NCI-H1694 (cell line): Measurements from ENCODE around the gene ASB18.

Experiments
- DNase-seq: peaks from one replicate; lab custom pipeline; 2025; lab: John Stamatoyannopoulos, UW

ASB18 gene

DNA sequence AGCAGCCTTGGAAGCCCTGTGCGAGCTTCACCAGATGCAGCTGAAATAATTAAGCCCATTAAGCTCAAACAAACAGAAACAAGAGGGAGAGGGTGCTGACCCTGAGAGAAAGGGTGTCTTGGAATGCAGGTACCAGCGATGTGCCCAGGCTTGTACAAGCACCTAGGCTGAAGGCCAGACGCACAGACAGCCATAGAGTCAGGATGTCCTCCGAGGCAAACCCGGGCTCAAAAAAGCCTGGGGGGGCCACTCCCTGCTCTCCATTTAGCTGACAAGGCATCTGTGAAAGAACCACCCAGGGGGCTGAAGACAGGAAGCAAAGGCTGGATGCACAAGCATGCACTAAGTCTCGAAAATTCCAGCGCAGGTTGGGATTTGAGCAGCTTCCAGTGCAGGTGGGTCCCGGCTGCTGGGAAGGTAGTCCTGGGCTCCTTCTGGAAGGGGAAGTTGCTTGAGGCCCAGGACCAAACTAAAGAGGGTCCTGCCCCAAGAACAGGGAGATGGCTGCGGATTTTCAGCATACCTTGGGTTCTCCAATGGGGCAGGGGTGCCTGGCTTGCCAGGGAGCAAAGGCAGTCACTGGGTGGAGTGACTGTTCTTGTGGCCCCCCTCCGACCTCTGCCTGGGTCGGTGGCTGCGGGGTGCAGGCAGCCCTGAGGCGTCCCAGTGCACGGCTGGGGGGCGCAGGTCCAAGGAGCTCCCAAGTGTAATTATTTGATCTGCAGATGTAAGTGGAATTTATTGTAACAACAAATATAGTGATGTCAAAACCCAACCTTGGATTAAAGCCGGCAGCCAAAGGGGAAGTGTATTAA, 102.0 kb downstream of the ASB18 start:
- DNase-seq = no peak

DNA sequence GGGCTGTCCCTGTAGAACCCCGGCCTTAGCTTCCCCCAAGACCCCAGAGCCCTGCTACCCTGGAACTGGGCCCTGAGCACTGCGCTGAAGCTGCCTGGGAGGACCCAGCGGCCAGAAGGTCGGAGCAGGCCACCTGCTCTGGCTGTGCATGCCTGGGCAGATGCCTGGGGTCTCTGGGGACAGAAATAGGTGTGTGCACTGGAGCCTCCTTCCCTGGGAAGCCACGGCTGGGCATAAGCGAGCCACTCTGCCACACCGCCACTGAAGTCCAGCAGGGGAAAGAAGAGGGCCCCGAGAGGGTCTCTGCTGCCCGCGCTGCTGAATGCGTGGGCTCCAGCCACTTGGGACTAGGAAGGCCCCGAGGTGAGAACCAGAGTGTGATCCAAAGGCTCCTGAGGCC, 102.7 kb downstream of the ASB18 start:
- DNase-seq = no peak

DNA sequence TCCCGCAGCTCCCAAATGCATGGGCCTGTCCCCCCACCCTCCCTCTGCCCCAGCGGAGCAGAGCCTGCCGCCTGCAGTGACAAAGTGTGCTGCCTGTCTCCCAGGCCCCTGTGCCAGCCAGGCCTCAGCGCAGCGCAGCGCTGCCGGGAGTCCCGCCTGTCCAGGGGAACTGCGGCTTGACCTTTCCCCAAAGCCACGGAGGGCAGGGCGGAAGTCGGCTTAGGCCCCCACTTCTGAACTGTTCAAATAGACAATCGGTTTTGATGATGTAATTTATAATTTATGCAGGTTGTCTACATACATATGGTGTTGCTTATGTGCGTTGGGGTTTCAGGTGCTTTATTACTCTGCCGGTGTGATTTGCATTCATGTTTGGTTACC, 103.1 kb downstream of the ASB18 start:
- no peak for DNase-seq

DNA sequence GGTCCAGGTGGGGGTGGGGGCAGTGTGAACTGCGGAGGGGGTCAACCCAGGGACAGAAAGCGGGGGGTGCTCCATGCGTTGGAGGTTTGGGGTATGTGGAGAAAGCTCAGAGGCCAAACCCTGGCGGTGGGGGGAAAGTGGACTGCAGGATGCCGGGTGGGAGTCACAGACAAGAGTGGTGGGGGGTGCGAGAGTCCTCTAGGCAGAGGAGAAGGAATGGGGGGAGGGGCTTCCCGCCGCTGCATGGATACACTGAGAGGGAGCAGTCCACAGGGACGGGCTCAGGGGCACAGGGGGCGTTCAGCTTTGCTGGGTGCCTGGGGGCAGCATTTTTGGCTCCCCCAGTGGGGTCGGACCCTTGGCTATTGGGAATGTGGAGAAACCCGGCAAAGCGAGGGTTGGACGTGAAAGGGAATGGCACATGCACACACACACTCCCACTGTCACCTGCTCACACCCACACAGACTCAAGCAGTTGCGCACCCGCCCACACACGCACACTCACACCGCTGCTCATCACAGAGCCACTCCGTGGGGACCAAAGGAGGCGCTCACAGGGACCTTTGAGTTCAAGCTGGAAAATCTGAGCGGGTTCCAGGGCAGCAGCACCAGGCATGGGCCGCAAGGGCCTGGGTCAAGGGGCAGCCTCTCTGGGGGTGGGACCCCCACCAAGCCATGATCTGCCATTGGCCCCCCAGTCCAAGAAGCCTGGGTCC, 103.7 kb downstream of the ASB18 start:
- DNase-seq = no peak

DNA sequence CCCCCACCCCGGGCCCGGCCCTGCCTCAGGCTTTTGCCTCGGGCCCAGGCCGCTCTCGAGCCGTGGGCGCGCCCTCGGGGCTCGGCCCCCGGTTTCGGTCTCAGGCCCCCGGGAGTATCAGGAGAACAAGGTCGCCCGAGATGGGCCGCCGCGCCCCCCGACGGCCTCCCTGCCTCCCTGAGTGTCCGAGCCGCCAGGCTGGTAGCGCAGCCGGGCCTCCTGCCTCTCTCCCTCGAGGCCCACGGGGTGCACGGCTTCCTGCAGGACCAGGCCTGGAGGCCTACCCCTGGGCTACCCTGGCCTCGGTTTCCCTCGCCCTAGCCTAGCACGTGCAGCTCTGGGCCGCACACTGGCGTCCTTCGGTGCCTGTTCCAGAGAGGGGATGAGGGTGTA, 104.4 kb downstream of the ASB18 start:
- no peak for DNase-seq

DNA sequence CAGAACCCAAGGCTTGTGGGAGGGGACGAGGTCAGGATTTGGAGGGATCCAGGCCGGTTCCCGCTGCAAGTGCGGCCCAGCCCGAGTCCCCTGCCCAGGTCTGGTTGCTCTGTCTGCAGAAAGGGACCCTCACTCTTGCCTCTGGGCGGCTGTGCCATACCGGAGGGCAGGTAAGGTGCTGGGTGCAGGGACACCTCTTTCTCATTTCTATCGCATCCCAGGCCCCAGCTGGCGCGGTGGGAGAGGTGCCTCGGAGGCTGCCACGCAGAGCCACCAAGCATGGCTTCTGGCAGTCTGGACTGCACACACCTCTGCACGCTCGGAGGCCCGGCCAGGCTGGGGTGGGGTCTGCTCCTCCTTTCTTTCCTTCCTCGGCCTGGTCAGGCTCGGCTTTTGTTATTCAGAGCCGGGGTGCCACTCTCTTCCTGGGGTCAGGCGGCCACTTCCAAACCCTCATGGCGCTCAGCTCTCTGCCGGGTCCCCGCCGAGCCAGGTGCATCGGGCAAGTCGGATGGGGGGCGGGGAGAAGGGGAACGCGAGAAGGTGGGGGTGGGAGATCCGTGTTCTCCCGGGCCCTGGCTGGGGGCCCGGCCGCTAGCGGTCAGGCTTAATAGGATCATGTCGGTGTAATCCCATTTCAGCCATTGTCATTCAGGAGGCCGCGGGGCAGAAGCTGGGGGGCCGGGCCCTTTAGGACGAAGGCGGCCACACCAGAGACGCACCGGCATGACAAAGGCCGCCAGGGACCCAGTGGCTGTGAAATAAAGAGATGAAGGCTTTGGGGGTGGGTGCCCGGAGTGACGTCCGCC, 105.0 kb downstream of the ASB18 start:
- no peak for DNase-seq

DNA sequence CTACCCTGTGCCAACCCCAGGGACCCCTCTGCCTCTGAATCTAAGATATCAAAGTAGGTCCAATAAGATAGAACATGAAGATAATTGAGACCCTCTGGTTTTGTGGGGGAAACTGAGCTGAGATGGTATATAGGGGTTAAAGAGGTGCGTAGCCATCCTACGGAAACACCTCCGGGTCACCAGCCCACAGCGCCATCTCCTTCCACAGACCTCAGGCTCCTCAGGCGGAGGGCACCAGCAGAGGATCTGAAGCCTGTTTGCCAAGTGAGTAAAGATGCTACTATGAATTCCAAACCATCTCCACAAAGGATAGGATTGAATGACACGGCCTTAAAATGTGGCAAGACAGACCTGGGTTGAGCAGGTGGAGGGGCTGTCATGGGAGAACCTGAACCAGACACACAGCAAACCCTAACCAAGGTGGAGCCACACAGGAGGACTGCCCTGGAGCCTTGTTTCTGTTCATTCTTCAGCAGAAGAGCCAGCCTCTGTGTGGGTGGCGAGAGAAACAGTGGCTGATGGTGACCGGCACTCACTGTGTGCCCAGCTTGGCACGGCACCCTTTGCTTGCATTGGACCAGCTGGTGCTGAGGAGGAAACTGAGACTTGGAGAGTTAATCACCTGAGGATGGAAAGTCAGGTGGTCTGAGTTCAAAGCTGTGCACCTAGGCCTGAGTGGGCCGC, 106.2 kb downstream of the ASB18 start:
- DNase-seq = no peak

DNA sequence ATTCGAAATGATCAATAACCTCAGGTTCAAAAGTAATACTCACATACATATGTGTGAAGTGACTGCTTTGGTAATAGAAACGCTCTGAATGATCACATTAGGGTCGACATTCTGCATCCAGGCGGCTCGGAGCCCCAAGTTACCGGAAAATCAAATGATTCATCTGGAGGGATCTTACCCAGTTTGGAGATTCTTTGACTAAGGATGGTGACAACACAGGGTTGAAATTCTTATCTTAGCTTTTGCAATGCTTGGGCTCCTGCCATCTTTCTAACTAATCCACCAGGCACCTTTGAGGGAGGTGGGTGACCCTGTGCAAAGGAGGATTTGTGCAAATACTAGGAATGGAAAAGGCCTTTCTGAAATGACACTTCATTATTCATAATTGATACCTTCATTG, 106.8 kb downstream of the ASB18 start:
- no peak for DNase-seq

DNA sequence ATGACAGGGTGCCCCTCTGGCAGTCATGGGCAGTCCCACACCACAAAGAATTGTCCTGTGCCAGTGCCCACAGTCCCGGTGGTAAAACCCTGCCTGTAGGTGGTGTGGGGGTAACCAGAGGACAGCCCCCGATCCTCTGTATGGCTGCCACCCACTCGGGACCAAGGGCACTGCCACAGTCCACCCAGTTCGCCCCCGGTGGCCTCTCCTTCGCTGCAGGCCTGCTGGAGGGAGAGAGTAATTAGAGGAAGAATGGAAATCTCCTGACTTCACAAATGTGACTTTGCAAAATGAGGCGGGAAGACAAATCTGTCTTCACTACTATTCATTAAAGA, 107.4 kb downstream of the ASB18 start:
- DNase-seq = no peak

DNA sequence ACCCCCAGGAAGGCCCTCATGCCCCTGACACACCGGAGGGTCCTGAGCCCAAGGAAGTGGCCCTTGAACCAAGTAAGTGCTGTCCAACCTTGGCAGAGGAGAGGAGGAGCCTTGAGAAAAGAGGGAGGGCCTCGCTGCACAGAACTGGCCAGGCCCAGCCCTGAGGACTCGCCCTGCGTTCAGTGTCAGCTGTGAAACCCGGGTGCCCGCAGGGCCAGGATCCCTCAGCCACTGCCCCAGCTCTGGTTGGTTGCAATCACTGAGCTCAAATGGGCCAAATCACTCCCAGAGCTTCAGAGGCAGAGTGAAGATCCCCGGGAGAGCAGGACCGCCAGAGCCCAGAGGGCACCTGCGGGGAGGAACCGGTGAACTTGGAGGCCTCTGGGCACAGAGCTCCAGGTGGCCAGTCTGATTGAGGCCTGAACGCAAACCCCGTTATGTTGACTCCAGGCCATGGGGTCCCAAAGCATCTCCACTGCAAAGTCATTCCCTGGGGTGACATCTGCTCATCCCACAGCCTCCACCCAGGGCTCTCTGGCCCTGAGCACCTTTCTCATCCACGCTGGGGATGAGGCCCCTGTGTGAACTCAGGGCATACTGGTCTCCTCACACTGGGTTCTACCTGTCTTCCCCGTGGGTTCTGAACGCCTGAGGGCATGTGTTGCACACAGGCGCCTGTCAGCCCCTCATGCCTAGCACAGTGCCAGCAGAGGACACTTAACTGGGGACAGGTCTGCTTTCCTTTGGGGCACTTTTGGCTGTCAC, 107.9 kb downstream of the ASB18 start:
- DNase-seq = no peak

DNA sequence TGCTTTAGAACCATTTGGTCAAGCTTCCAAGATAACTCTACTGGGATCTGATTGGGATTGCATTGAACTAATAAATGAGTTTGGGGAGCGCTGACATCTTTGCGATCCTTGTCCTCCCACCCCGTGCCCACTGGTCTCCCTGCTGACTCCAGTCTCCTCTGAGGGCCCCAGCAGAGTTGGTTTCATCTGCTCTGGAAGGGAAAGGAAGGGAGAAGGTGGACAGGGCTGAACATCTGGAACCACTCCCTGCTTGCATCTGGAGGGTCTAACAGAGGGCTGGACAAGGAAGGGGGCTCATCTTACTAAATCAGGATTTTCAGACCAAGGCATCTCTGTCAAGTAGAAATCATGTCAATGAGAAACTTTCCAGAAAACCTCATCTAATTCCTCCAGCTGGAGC, 108.8 kb downstream of the ASB18 start:
- no peak for DNase-seq

DNA sequence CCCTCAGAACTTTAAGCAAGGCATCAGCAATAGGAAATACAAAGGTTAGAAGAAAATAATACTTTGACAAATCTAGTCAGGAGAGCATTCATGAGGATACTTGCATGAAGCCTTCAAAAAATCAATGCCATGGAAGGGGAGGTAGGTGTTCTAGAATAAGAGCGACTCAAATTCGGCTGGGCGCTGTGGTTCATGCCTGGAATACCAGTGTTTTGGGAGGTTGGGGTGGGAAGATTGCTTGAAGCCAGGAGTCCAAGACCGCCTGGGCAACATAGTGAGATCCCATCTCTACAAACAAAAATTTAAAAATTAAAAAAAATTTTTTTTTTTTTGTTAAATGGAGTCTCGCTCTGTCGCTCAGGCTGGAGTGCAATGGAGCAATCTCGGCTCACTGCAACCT, 117.8 kb downstream of the ASB18 start:
- DNase-seq = no peak

DNA sequence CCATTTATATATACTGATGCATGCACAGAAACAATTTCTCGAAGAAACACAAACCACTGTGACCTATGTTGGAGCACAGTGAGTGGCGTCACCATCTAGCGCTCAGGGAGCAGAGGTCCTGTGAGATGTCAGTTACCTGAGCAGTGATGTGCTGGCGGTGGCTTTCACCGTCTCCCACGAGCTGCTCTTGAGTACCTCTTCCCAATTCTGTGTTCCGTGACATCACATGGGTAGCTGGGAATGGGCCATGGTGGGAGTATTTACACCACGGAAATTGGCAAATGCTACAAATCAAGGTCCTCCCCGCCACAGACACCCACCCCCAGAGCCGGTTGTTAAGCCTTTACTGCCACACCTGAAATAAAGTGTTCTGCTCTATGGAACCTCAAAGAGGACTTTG, 120.4 kb downstream of the ASB18 start:
- DNase-seq = no peak
